HepG2 (cell line): ENCODE data around the gene STYXL2. TPM values are rescaled to one million over a fixed set of nuclear protein-coding genes. Genes with fewer than 3 reads are reported as not detected.

ENCODE experiments used
- ATAC-seq: fragments of 200-7000 bp; cut with Tn5 transposase; 3 replicates; pipeline ENCODE4 v1.9.1; 2020; ENCODE audit warnings: mild to moderate bottlenecking, moderate library complexity
- BruUV-seq: library from RNA; stranded (reverse); fragments of 400-500 nt; replicated peaks from 2 replicates; lab custom pipeline; 2021; lab: Mats Ljungman, UMichigan
- CTCF ChIA-PET: fragments of 300-600 bp; formaldehyde crosslinking; extraction: SDS; loops from one replicate; lab custom pipeline; 2021; ENCODE audit warnings: low total read pairs, inconsistent platforms, low intra/inter-chr PET ratio; lab: Yijun Ruan, JAX
- POLR2A ChIA-PET: fragments of 350-600 bp; sonication (Branson Sonifier 250); formaldehyde crosslinking; loops from one replicate; lab custom pipeline; 2020; ENCODE audit warnings: antibody characterized with exemption, inconsistent platforms; lab: Yijun Ruan, JAX
- DNase-seq: peaks from one replicate; pipeline ENCODE4 v3.0.0-alpha.2; 2015; ENCODE audit warnings: low spot score
- FAIRE-seq: peaks from 3 replicates; lab custom pipeline; 2011; peaks lifted over from hg19 to GRCh38; lab: Jason Lieb, UNC
- H2AFZ ChIP-seq: one replicate; pipeline ENCODE4 v1.6.1; 2011; ENCODE audit warnings: low read length, inconsistent platforms
- H3K27ac ChIP-seq: fragments of 300-600 bp; 3 replicates; pipeline ENCODE4 v1.8.0; 2011; ENCODE audit warnings: mixed run types, mild to moderate bottlenecking, mixed read lengths, low read length, inconsistent platforms; ENCODE audit not compliant: insufficient read depth; ENCODE audit errors: extremely low read length
- H3K27me3 ChIP-seq, 2 experiments: fragments of 200-600 bp in 1 of 2; 2 replicates in 1 of 2; 3 replicates in 1 of 2; pipeline versions ENCODE4 v1.6.0 to v1.8.0; 2011; ENCODE audit warnings: low read length in 2 of 2, mild to moderate bottlenecking in 2 of 2, moderate library complexity in 2 of 2, inconsistent platforms in 1 of 2; ENCODE audit not compliant: insufficient read depth in 2 of 2, control insufficient read depth in 1 of 2
- H3K36me3 ChIP-seq, 2 experiments: fragments of 200-600 bp in 1 of 2; replicated peaks in 1 of 2; 2 replicates in 1 of 2; 3 replicates in 1 of 2; pipeline versions ENCODE4 v1.5.1 to v1.8.0; 2011; ENCODE audit warnings: low read length in 2 of 2, inconsistent platforms in 1 of 2; ENCODE audit not compliant: insufficient read depth in 2 of 2, control insufficient read depth in 1 of 2
- H3K4me1 ChIP-seq: 2 replicates; pipeline ENCODE4 v1.5.1; 2012; ENCODE audit warnings: low read length, inconsistent platforms; ENCODE audit not compliant: insufficient read depth
- H3K4me2 ChIP-seq: 2 replicates; pipeline ENCODE4 v1.6.0; 2011; ENCODE audit warnings: low read depth, low read length, inconsistent platforms
- H3K4me3 ChIP-seq, 3 experiments: fragments of 200-600 bp in 1 of 3; sonication (generic), shearing (Covaris generic) in 1 of 3; replicated peaks in 1 of 3; 2 replicates each; pipeline ENCODE4 v1.5.1; 2011 to 2016; ENCODE audit warnings: low read length in 3 of 3, inconsistent platforms in 2 of 3, low read depth in 2 of 3, mild to moderate bottlenecking in 2 of 3, control low read depth in 1 of 3, mixed read lengths in 1 of 3; ENCODE audit not compliant: insufficient read depth in 1 of 3
- H3K79me2 ChIP-seq: one replicate; pipeline ENCODE4 v1.6.1; 2011; ENCODE audit warnings: low read length, inconsistent platforms; ENCODE audit not compliant: insufficient read depth
- H3K9ac ChIP-seq: 2 replicates; pipeline ENCODE4 v1.6.0; 2011; ENCODE audit warnings: mild to moderate bottlenecking, low read depth, low read length, inconsistent platforms; ENCODE audit not compliant: insufficient read depth
- H3K9me3 ChIP-seq: 2 replicates; pipeline ENCODE4 v1.5.1; 2012; ENCODE audit warnings: mild to moderate bottlenecking, low read length
- H4K20me1 ChIP-seq: 2 replicates; pipeline ENCODE4 v1.6.0; 2011; ENCODE audit warnings: inconsistent platforms, mild to moderate bottlenecking, low read length, moderate library complexity; ENCODE audit not compliant: insufficient read depth
- CC2D1A ChIP-seq: sonication (generic); formaldehyde crosslinking; IDR thresholded peaks from 2 replicates; pipeline ENCODE4 v1.8.1; 2023; ENCODE audit warnings: mild to moderate bottlenecking, missing genetic modification reagents
- IRX3 ChIP-seq: sonication (generic); formaldehyde crosslinking; IDR thresholded peaks from 2 replicates; pipeline ENCODE4 v1.8.1; 2023; ENCODE audit warnings: mild to moderate bottlenecking, low read depth, missing genetic modification reagents, borderline replicate concordance
- NR1H2 ChIP-seq: sonication (generic); formaldehyde crosslinking; IDR thresholded peaks from 2 replicates; pipeline ENCODE4 v1.8.1; 2022; ENCODE audit warnings: low read depth, missing genetic modification reagents, borderline replicate concordance
- PCBP1 ChIP-seq: fragments of 200-400 bp; formaldehyde crosslinking; IDR thresholded peaks from 2 replicates; pipeline ENCODE4 v1.6.1; 2017; ENCODE audit warnings: mild to moderate bottlenecking, low read depth, low read length, borderline replicate concordance
- SMAD3 ChIP-seq: sonication (generic); formaldehyde crosslinking; IDR thresholded peaks from 2 replicates; pipeline ENCODE4 v1.4.0; 2020; ENCODE audit warnings: missing genetic modification reagents
- TCF7 ChIP-seq: sonication (generic); IDR thresholded peaks from 2 replicates; pipeline ENCODE4 v1.6.1; 2016; ENCODE audit warnings: antibody characterized with exemption, low read depth
- ZNF644 ChIP-seq: IDR thresholded peaks from 2 replicates; pipeline ENCODE4 v1.6.1; 2016; ENCODE audit warnings: low read depth
- WGBS: methylation state at CpG from one replicate; pipeline ENCODE4 v1.1.6; 2017; ENCODE audit warnings: low lambda C conversion rate; 5-methylcytosine and 5-hydroxymethylcytosine counted together
- in situ Hi-C: cut with HindIII; loops from 2 replicates; pipeline ENCODE4 v1.10.0; 2017; ENCODE audit warnings: low pct_unique_long_range_greater_than_20kb; ENCODE audit not compliant: extremely low pct_ligation_motif_present
- intact Hi-C: fragments of 100-400 bp; cut with micrococcal nuclease; formaldehyde crosslinking; loops from one replicate; pipeline ENCODE4 v1.10.0; 2022; ENCODE audit not compliant: unreplicated experiment
- polyA plus RNA-seq, 8 experiments: library from polyadenylated mRNA; depleted of rRNA in 3 of 8; stranded (reverse) in 7 of 8; unstranded in 1 of 8; fragments of >200 nt; fragmentation: Illumina TruSeq in 4 of 8; extraction: Trizol in 4 of 8; gene quantifications; 2 replicates each; pipeline versions ENCODE4 v1.2.1 to v1.2.3, GENCODE V29; 2011 to 2016; ENCODE audit warnings: low read depth in 4 of 8, missing spikeins in 1 of 8, mixed read lengths in 1 of 8; ENCODE audit not compliant: insufficient read depth in 1 of 8
- total RNA-seq, 5 experiments: library from RNA; depleted of rRNA; stranded (reverse); fragments of >200 nt; fragmentation: Illumina TruSeq; extraction: Trizol; gene quantifications; 2 replicates each; pipeline ENCODE4 v1.2.3, GENCODE V29; 2016; ENCODE audit warnings: low read depth in 1 of 5
- TF ChIP-seq, protein P1 (sequence below): sonication (generic); formaldehyde crosslinking; conservative IDR thresholded peaks from 2 replicates; pipeline ENCODE4 v1.8.0; 2022; ENCODE audit warnings: low read depth, missing genetic modification reagents
- TF ChIP-seq, protein P2 (sequence below): IDR thresholded peaks from 2 replicates; pipeline ENCODE4 v1.6.1; 2012; ENCODE audit warnings: inconsistent platforms
- TF ChIP-seq, protein P3 (sequence below): sonication (generic); formaldehyde crosslinking; IDR thresholded peaks from 2 replicates; pipeline ENCODE4 v1.5.1; 2020; ENCODE audit warnings: mild to moderate bottlenecking, missing genetic modification reagents
- TF ChIP-seq, protein P4 (sequence below): sonication (generic); formaldehyde crosslinking; conservative IDR thresholded peaks from 2 replicates; pipeline ENCODE4 v1.4.0; 2020; ENCODE audit warnings: mild to moderate bottlenecking, missing genetic modification reagents, moderate library complexity
- TF ChIP-seq, protein P5 (sequence below): IDR thresholded peaks from 2 replicates; pipeline ENCODE4 v1.6.1; 2016; ENCODE audit warnings: missing genetic modification reagents, missing compliant biosample characterization
- TF ChIP-seq, protein P6 (sequence below): sonication (generic); formaldehyde crosslinking; IDR thresholded peaks from 2 replicates; pipeline ENCODE4 v1.4.0; 2020; ENCODE audit warnings: missing genetic modification reagents, borderline replicate concordance

Gene STYXL2
- total and polyA plus RNA-seq, 2 of the 13 experiments (the other 11 are each of a cell fraction or from before 2014, with no cell fraction given): not detected

DNA sequence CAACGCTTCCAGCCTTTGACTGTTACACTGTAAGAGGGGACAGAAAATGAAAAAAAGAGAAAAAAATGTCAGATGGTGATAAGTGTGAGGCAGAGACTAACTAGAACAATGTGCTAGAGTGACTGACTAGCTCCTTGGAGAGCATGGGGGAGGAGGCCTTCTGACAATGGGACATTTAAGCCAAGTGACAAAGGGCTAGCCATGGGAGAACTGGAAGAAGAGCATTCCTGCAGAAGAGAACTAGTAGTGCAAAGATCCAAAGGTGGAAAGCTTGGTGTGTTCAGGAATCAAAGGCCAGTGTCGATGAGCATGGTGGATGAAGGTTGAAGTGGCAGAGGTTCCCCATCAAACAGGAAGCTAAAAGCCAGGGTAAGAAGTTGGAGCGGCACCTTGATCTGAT lies 25.8 kb downstream of the STYXL2 start (continued):
- TF ChIP-seq, protein P1, sequence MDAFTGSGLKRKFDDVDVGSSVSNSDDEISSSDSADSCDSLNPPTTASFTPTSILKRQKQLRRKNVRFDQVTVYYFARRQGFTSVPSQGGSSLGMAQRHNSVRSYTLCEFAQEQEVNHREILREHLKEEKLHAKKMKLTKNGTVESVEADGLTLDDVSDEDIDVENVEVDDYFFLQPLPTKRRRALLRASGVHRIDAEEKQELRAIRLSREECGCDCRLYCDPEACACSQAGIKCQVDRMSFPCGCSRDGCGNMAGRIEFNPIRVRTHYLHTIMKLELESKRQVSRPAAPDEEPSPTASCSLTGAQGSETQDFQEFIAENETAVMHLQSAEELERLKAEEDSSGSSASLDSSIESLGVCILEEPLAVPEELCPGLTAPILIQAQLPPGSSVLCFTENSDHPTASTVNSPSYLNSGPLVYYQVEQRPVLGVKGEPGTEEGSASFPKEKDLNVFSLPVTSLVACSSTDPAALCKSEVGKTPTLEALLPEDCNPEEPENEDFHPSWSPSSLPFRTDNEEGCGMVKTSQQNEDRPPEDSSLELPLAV (CRISPR knock-in tag): no peak
- TF ChIP-seq TCF7 (no peak), IRX3 (CRISPR knock-in tag) (no peak)
- TF ChIP-seq, protein P2, sequence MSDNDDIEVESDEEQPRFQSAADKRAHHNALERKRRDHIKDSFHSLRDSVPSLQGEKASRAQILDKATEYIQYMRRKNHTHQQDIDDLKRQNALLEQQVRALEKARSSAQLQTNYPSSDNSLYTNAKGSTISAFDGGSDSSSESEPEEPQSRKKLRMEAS: no peak

DNA sequence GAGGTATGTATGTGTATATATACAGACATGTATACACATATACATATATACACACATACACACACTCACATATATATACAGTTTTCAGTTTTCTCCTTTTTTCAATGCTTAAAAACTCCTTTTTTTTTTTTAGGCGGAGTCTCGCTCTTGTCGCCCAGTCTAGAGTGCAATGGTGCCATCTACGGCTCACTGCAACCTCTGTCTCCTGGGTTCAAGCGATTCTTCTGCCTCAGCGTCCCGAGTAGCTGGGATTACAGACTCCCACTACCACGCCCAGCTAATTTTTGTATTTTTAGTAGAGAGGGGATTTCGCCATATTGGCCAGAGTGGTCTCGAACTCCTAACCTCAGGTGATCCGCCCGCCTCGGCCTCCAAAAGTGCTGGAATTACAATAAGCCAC lies 27.0 kb downstream of the STYXL2 start:
- DNase-seq (no peak), FAIRE-seq (no peak), ATAC-seq (no peak)
- intact Hi-C loops (no loop called here), in situ Hi-C loops (no loop called here)
- H4K20me1 ChIP-seq: no peaks in the 10 kb centered on the region
- H3K4me3 ChIP-seq: no peak overlapping the region
- CTCF ChIA-PET: no interaction called here
- no peak overlapping the region for H3K9ac ChIP-seq
- H3K79me2 ChIP-seq: no peaks in the 10 kb centered on the region
- peaks cover under 1 to 33% of the 10 kb centered on the region in 2 experiments; a peak in 3 of 5 replicates for H3K27me3 ChIP-seq
- no TSS peak for BruUV-seq
- H3K4me1 ChIP-seq: no peaks in the 10 kb centered on the region
- TF ChIP-seq SMAD3 (CRISPR knock-in tag) (no peak), CC2D1A (CRISPR knock-in tag) (no peak), NR1H2 (CRISPR knock-in tag) (no peak), PCBP1 (no peak), ZNF644 (no peak)
- TF ChIP-seq, protein P3, sequence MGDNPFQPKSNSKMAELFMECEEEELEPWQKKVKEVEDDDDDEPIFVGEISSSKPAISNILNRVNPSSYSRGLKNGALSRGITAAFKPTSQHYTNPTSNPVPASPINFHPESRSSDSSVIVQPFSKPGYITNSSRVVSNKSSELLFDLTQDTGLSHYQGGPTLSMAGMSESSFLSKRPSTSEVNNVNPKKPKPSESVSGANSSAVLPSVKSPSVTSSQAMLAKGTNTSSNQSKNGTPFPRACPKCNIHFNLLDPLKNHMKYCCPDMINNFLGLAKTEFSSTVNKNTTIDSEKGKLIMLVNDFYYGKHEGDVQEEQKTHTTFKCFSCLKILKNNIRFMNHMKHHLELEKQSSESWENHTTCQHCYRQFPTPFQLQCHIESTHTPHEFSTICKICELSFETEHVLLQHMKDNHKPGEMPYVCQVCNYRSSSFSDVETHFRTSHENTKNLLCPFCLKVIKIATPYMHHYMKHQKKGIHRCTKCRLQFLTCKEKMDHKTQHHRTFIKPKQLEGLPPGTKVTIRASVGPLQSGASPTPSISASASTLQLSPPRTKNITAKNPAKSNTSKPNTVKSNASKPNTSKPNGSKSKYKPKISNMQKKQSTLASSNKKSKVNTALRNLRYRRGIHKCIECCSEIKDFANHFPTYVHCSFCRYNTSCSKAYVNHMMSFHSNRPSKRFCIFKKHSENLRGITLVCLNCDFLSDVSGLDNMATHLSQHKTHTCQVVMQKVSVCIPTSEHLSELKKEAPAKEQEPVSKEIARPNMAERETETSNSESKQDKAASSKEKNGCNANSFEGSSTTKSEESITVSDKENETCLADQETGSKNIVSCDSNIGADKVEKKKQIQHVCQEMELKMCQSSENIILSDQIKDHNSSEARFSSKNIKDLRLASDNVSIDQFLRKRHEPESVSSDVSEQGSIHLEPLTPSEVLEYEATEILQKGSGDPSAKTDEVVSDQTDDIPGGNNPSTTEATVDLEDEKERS (CRISPR knock-in tag): no peak
- TF ChIP-seq, protein P4, sequence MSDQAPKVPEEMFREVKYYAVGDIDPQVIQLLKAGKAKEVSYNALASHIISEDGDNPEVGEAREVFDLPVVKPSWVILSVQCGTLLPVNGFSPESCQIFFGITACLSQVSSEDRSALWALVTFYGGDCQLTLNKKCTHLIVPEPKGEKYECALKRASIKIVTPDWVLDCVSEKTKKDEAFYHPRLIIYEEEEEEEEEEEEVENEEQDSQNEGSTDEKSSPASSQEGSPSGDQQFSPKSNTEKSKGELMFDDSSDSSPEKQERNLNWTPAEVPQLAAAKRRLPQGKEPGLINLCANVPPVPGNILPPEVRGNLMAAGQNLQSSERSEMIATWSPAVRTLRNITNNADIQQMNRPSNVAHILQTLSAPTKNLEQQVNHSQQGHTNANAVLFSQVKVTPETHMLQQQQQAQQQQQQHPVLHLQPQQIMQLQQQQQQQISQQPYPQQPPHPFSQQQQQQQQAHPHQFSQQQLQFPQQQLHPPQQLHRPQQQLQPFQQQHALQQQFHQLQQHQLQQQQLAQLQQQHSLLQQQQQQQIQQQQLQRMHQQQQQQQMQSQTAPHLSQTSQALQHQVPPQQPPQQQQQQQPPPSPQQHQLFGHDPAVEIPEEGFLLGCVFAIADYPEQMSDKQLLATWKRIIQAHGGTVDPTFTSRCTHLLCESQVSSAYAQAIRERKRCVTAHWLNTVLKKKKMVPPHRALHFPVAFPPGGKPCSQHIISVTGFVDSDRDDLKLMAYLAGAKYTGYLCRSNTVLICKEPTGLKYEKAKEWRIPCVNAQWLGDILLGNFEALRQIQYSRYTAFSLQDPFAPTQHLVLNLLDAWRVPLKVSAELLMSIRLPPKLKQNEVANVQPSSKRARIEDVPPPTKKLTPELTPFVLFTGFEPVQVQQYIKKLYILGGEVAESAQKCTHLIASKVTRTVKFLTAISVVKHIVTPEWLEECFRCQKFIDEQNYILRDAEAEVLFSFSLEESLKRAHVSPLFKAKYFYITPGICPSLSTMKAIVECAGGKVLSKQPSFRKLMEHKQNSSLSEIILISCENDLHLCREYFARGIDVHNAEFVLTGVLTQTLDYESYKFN (CRISPR knock-in tag): no peak
- TF ChIP-seq, protein P5, sequence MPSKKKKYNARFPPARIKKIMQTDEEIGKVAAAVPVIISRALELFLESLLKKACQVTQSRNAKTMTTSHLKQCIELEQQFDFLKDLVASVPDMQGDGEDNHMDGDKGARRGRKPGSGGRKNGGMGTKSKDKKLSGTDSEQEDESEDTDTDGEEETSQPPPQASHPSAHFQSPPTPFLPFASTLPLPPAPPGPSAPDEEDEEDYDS (CRISPR knock-in tag): no peak
- TF ChIP-seq, protein P6, sequence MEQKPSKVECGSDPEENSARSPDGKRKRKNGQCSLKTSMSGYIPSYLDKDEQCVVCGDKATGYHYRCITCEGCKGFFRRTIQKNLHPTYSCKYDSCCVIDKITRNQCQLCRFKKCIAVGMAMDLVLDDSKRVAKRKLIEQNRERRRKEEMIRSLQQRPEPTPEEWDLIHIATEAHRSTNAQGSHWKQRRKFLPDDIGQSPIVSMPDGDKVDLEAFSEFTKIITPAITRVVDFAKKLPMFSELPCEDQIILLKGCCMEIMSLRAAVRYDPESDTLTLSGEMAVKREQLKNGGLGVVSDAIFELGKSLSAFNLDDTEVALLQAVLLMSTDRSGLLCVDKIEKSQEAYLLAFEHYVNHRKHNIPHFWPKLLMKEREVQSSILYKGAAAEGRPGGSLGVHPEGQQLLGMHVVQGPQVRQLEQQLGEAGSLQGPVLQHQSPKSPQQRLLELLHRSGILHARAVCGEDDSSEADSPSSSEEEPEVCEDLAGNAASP: no peak
- no peak overlapping the region for H3K27ac ChIP-seq
- H2AFZ ChIP-seq: no peak overlapping the region
- POLR2A ChIA-PET: no interaction called here
- no peaks in the 10 kb centered on the region for H3K9me3 ChIP-seq
- no peaks in the 10 kb centered on the region for H3K36me3 ChIP-seq
- H3K4me2 ChIP-seq: no peak overlapping the region
- WGBS: 66% methylated on average over 13 of the region's 13 CpGs
